GM12878 (cell line): ENCODE data around the gene SPAG9. TPM values are rescaled to one million over a fixed set of nuclear protein-coding genes. Genes with fewer than 3 reads are reported as not detected.

Source experiments
- ATAC-seq: fragments of 200-7000 bp; cut with Tn5 transposase; 3 replicates; pipeline ENCODE4 v1.9.1; 2020; ENCODE audit warnings: mild to moderate bottlenecking, moderate library complexity
- BruUV-seq: library from RNA; stranded (reverse); fragments of 400-500 nt; replicated peaks from 2 replicates; lab custom pipeline; 2021; lab: Mats Ljungman, UMichigan
- CTCF ChIA-PET: fragments of 300-600 bp; sonication (Branson Sonifier 250); formaldehyde crosslinking; extraction: SDS; loops from one replicate; lab custom pipeline; 2021; ENCODE audit warnings: inconsistent platforms; lab: Yijun Ruan, JAX
- POLR2A ChIA-PET: fragments of 350-600 bp; formaldehyde crosslinking; extraction: SDS; loops from one replicate; lab custom pipeline; 2021; ENCODE audit warnings: inconsistent platforms; lab: Charles Lee
- RAD21 ChIA-PET: fragments of 300-600 bp; sonication (Branson Sonifier 250); formaldehyde crosslinking; loops from one replicate; lab custom pipeline; 2023; ENCODE audit warnings: antibody characterized with exemption; ENCODE audit not compliant: unreplicated experiment; lab: Charles Lee
- SMC1A ChIA-PET: fragments of 300-600 bp; sonication (Branson Sonifier 250); formaldehyde crosslinking; loops from one replicate; lab custom pipeline; 2023; ENCODE audit not compliant: unreplicated experiment, uncharacterized antibody; lab: Charles Lee
- DNase-seq: peaks from one replicate; pipeline ENCODE4 v3.0.0-alpha.2; 2011; ENCODE audit warnings: low read depth, low spot score
- FAIRE-seq: peaks from 3 replicates; lab custom pipeline; 2011; peaks lifted over from hg19 to GRCh38; lab: Jason Lieb, UNC
- H2AFZ ChIP-seq: 2 replicates; pipeline ENCODE4 v1.6.0; 2011; ENCODE audit warnings: low read depth, low read length, control low read depth; ENCODE audit not compliant: control insufficient read depth
- H3K27ac ChIP-seq: 2 replicates; pipeline ENCODE4 v1.5.1; 2011; ENCODE audit warnings: control low read depth; ENCODE audit not compliant: control insufficient read depth, insufficient read depth
- H3K27me3 ChIP-seq, 2 experiments: replicated peaks in 1 of 2; 2 replicates each; pipeline versions ENCODE4 v1.6.0 to v1.6.1; 2011; ENCODE audit warnings: low read length in 1 of 2; ENCODE audit not compliant: control insufficient read depth in 2 of 2, insufficient read depth in 2 of 2
- H3K36me3 ChIP-seq, 2 experiments: 2 replicates each; pipeline ENCODE4 v1.5.1; 2011; ENCODE audit warnings: low read length in 1 of 2; ENCODE audit not compliant: control insufficient read depth in 2 of 2, insufficient read depth in 2 of 2
- H3K4me1 ChIP-seq: 2 replicates; pipeline ENCODE4 v1.6.1; 2011; ENCODE audit warnings: mild to moderate bottlenecking, low read length, moderate library complexity, mixed read lengths; ENCODE audit not compliant: control insufficient read depth, insufficient read depth
- H3K4me2 ChIP-seq: 2 replicates; pipeline ENCODE4 v1.6.0; 2011; ENCODE audit warnings: control low read depth; ENCODE audit not compliant: control insufficient read depth, insufficient read depth
- H3K4me3 ChIP-seq: fragments of 200-600 bp; sonication (generic); 2 replicates; pipeline ENCODE4 v1.5.1; 2016
- H3K79me2 ChIP-seq: 2 replicates; pipeline ENCODE4 v1.6.0; 2011; ENCODE audit warnings: low read length; ENCODE audit not compliant: control insufficient read depth, insufficient read depth
- H3K9ac ChIP-seq: 2 replicates; pipeline ENCODE4 v1.8.0; 2011; ENCODE audit warnings: low read length, control low read depth, mixed read lengths; ENCODE audit not compliant: control insufficient read depth, insufficient read depth
- H3K9me3 ChIP-seq: replicated peaks from 3 replicates; pipeline ENCODE4 v1.5.1; 2011; ENCODE audit warnings: mild to moderate bottlenecking, low read length; ENCODE audit not compliant: control insufficient read depth, insufficient read depth
- H4K20me1 ChIP-seq: 2 replicates; pipeline ENCODE4 v1.6.0; 2011; ENCODE audit not compliant: control insufficient read depth, insufficient read depth
- EED ChIP-seq: sonication (generic); IDR thresholded peaks from 2 replicates; pipeline ENCODE4 v1.6.1; 2016; ENCODE audit warnings: antibody characterized with exemption, low read depth
- NFYA ChIP-seq: IDR thresholded peaks from 2 replicates; pipeline ENCODE4 v1.6.1; 2011; ENCODE audit warnings: low read depth, mild to moderate bottlenecking, low read length, improper control_type of control experiment, borderline replicate concordance
- WGBS: methylation state at CpG from one replicate; pipeline ENCODE4 v1.1.6; 2016; ENCODE audit warnings: low lambda C conversion rate; ENCODE audit not compliant: insufficient replicate concordance, insufficient coverage; ENCODE audit errors: missing lambda C conversion rate; 5-methylcytosine and 5-hydroxymethylcytosine counted together
- in situ Hi-C: fragments of 300-500 bp; cut with MboI; formaldehyde crosslinking; loops from 9 replicates; pipeline ENCODE4 v1.14.3; 2018; ENCODE audit warnings: mixed read lengths
- intact Hi-C: fragments of 100-400 bp; cut with micrococcal nuclease; formaldehyde crosslinking; loops from one replicate; pipeline ENCODE4 v1.14.2; 2022; ENCODE audit not compliant: unreplicated experiment
- polyA plus RNA-seq, 11 experiments: library from polyadenylated mRNA; depleted of rRNA in 4 of 11; unstranded in 6 of 11; stranded (reverse) in 5 of 11; fragments of >200 nt; fragmentation: Nextera tagmentation in 4 of 11; fragmentation: Illumina TruSeq in 1 of 11; extraction: Ambion mirVana in 4 of 11; extraction: Trizol in 1 of 11; gene quantifications; 1 replicate in 1 of 11; 2 replicates in 10 of 11; pipeline versions ENCODE4 v1.2.1 to v1.2.3, GENCODE V29; 2011 to 2016; ENCODE audit warnings: inconsistent platforms in 2 of 11, missing spikeins in 2 of 11, low read depth in 1 of 11
- total RNA-seq, 4 experiments: library from RNA; depleted of rRNA in 3 of 4; stranded (reverse); fragments of >200 nt in 3 of 4; fragmentation: Illumina TruSeq in 1 of 4; extraction: Trizol in 1 of 4; gene quantifications; 2 replicates each; pipeline versions ENCODE4 v1.2.1 to v1.2.3, GENCODE V29; 2013 to 2021

SPAG9 gene
- total and polyA plus RNA-seq, 10 of the 15 experiments (the other 5 are each of a cell fraction or from before 2014, with no cell fraction given) = 6.6 to 42.0 (median 24.9) TPM

GRCh38 chr17:50913120-50913519 lies 207.5 kb downstream of the SPAG9 start:
- no peak for FAIRE-seq
- RAD21 ChIA-PET = no interaction called here

More at GRCh38 chr17:50913120-50913519, 207.5 kb downstream of the SPAG9 start:
- Histone ChIP-seq H3K9me3 (no peaks in the 10 kb centered on the region), H4K20me1 (no peaks in the 10 kb centered on the region), H3K79me2 (no peaks in the 10 kb centered on the region), H2AFZ (no peak overlapping the region), H3K4me2 (no peak overlapping the region), H3K9ac (no peak overlapping the region), H3K27ac (no peak overlapping the region), H3K4me3 (no peak overlapping the region), H3K4me1 (peaks cover 11% of the 10 kb centered on the region), H3K36me3 (no peaks in the 10 kb centered on the region), H3K27me3 (no peaks in the 10 kb centered on the region; a peak in 1 of 4 replicates)
- no peak for TF ChIP-seq NFYA
- TF ChIP-seq EED = no peak
- SMC1A ChIA-PET = interaction anchor here (1.5 kb wide), 1 partner anchor 9 kb away, joined by 4 read pairs; no protein-coding TSS in a partner anchor
- CTCF ChIA-PET = no interaction called here
- no peak for DNase-seq
- intact Hi-C loops = no loop called here
- POLR2A ChIA-PET = no interaction called here
- ATAC-seq = no peak
- BruUV-seq = no TSS peak
- in situ Hi-C loops = loop anchor here (5.0 kb wide), 1 partner anchor 51 kb away; no protein-coding TSS in a partner anchor
- 66% methylated on average over 2 of the region's 2 CpGs for WGBS

Other genes with a start within 250 kb of the SPAG9 start
- 273 and 276 TPM in 2 replicates for gene NME1, start 32.7 kb upstream of the SPAG9 start, total RNA-seq (2014; rRNA removed)
- 297 and 328 TPM in 2 replicates for gene NME1, start 32.7 kb upstream of the SPAG9 start, total RNA-seq (2014; rRNA removed; fragmentation: Illumina TruSeq; extraction: Trizol)
- 327 and 332 TPM in 2 replicates for gene NME1, start 32.7 kb upstream of the SPAG9 start, total RNA-seq (2021)
- gene NME1, start 32.7 kb upstream of the SPAG9 start, polyA plus RNA-seq (2011; rRNA removed) = 389 and 480 TPM in 2 replicates
- 344 and 430 TPM in 2 replicates for gene NME1, start 32.7 kb upstream of the SPAG9 start, polyA plus RNA-seq (2014; fragmentation: Illumina TruSeq; extraction: Trizol)
- 1,000 to 10,000 TPM; 1,138 to 1,362 TPM for gene NME1, start 32.7 kb upstream of the SPAG9 start, polyA plus RNA-seq (2014; fragmentation: Nextera tagmentation; extraction: Ambion mirVana)
- gene NME1, start 32.7 kb upstream of the SPAG9 start, polyA plus RNA-seq (2014; rRNA removed) = 392 and 402 TPM in 2 replicates
- gene NME1, start 32.7 kb upstream of the SPAG9 start, polyA plus RNA-seq (2016; fragmentation: Nextera tagmentation; extraction: Ambion mirVana) = 100 to 1,000 TPM; 731 to 794 TPM
- gene NME2, start 45.5 kb upstream of the SPAG9 start, total RNA-seq (2014; rRNA removed) = 583 and 663 TPM in 2 replicates
- 555 and 589 TPM in 2 replicates for gene NME2, start 45.5 kb upstream of the SPAG9 start, total RNA-seq (2014; rRNA removed; fragmentation: Illumina TruSeq; extraction: Trizol)
- 781 and 785 TPM in 2 replicates for gene NME2, start 45.5 kb upstream of the SPAG9 start, total RNA-seq (2021)
- 730 and 787 TPM in 2 replicates for gene NME2, start 45.5 kb upstream of the SPAG9 start, polyA plus RNA-seq (2011; rRNA removed)
- gene NME2, start 45.5 kb upstream of the SPAG9 start, polyA plus RNA-seq (2014; fragmentation: Illumina TruSeq; extraction: Trizol) = 467 and 525 TPM in 2 replicates
- 100 to 1,000 TPM; 497 to 881 TPM for gene NME2, start 45.5 kb upstream of the SPAG9 start, polyA plus RNA-seq (2014; fragmentation: Nextera tagmentation; extraction: Ambion mirVana)
- 986 and 1,114 TPM in 2 replicates for gene NME2, start 45.5 kb upstream of the SPAG9 start, polyA plus RNA-seq (2014; rRNA removed)
- gene NME2, start 45.5 kb upstream of the SPAG9 start, polyA plus RNA-seq (2016; fragmentation: Nextera tagmentation; extraction: Ambion mirVana) = 1,000 to 10,000 TPM; 1,003 to 1,030 TPM
- gene MBTD1, start 139.2 kb upstream of the SPAG9 start, total RNA-seq (2014; rRNA removed) = 10.8 and 11.7 TPM in 2 replicates
- gene MBTD1, start 139.2 kb upstream of the SPAG9 start, total RNA-seq (2014; rRNA removed; fragmentation: Illumina TruSeq; extraction: Trizol) = 10.0 and 12.6 TPM in 2 replicates
- 9.8 and 10.5 TPM in 2 replicates for gene MBTD1, start 139.2 kb upstream of the SPAG9 start, total RNA-seq (2021)
- gene MBTD1, start 139.2 kb upstream of the SPAG9 start, polyA plus RNA-seq (2011; rRNA removed) = 16.7 and 26.3 TPM in 2 replicates
- 10.5 and 15.5 TPM in 2 replicates for gene MBTD1, start 139.2 kb upstream of the SPAG9 start, polyA plus RNA-seq (2014; fragmentation: Illumina TruSeq; extraction: Trizol)
- 1 to 10 TPM; 1.3 to 2.0 TPM for gene MBTD1, start 139.2 kb upstream of the SPAG9 start, polyA plus RNA-seq (2014; fragmentation: Nextera tagmentation; extraction: Ambion mirVana)
- 7.5 and 9.0 TPM in 2 replicates for gene MBTD1, start 139.2 kb upstream of the SPAG9 start, polyA plus RNA-seq (2014; rRNA removed)
- 1 to 10 TPM; 2.8 to 3.5 TPM for gene MBTD1, start 139.2 kb upstream of the SPAG9 start, polyA plus RNA-seq (2016; fragmentation: Nextera tagmentation; extraction: Ambion mirVana)
- 58.4 and 72.8 TPM in 2 replicates for gene UTP18, start 139.7 kb upstream of the SPAG9 start, total RNA-seq (2014; rRNA removed)
- 63.0 and 65.7 TPM in 2 replicates for gene UTP18, start 139.7 kb upstream of the SPAG9 start, total RNA-seq (2014; rRNA removed; fragmentation: Illumina TruSeq; extraction: Trizol)
- 54.9 and 62.4 TPM in 2 replicates for gene UTP18, start 139.7 kb upstream of the SPAG9 start, total RNA-seq (2021)
- 63.9 and 95.8 TPM in 2 replicates for gene UTP18, start 139.7 kb upstream of the SPAG9 start, polyA plus RNA-seq (2011; rRNA removed)
- 51.7 and 56.9 TPM in 2 replicates for gene UTP18, start 139.7 kb upstream of the SPAG9 start, polyA plus RNA-seq (2014; fragmentation: Illumina TruSeq; extraction: Trizol)
- 10 to 100 TPM; 31.0 to 59.2 TPM for gene UTP18, start 139.7 kb upstream of the SPAG9 start, polyA plus RNA-seq (2014; fragmentation: Nextera tagmentation; extraction: Ambion mirVana)
- 42.4 and 45.4 TPM in 2 replicates for gene UTP18, start 139.7 kb upstream of the SPAG9 start, polyA plus RNA-seq (2014; rRNA removed)
- 100 to 1,000 TPM; 102 to 111 TPM for gene UTP18, start 139.7 kb upstream of the SPAG9 start, polyA plus RNA-seq (2016; fragmentation: Nextera tagmentation; extraction: Ambion mirVana)